Measurements from ENCODE around the gene CDK18.

Gene CDK18

DNA sequence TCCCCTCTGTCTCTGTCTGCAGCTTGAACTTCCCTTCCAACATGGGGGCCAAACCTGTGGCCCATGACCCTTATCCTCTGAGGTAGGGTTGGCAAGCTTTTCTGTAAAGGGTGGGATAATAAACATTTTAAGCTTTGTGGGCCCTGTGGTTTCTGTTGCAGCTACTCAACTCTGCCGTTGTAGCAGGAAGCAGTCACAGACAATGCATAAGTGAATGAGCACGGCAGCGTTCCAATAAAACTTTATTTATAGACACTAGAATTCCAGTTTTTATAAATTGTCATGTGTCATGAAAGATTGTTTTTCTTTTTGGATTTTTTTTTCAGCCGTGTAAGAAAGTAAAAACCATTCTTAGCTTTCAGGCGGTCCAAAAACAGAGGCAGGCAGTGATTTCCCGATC lies 18.2 kb upstream of the CDK18 start (continued):
- TF ChIP-seq ZBTB21 (tag by site-specific recombination; IDR thresholded peaks at IDR 0.05) (no peak), ZNF394 (tag by site-specific recombination; IDR thresholded peaks at IDR 0.05; ENCODE audit: borderline replicate concordance) (no peak), ZNF791 (tag by site-specific recombination; IDR thresholded peaks at IDR 0.05) (no peak), ZNF777 (tag by site-specific recombination; IDR thresholded peaks at IDR 0.05; ENCODE audit: borderline replicate concordance) (no peak), ZNF555 (tag by site-specific recombination; conservative IDR thresholded peaks at IDR 0.05) (no peak), ZNF16 (tag by site-specific recombination; IDR thresholded peaks at IDR 0.05; ENCODE audit: low read depth) (no peak), ZNF121 (tag by site-specific recombination; IDR thresholded peaks at IDR 0.05) (no peak)

- Histone ChIP-seq H3K9me3 (ENCODE audit: control insufficient read depth, insufficient read depth, low read depth, low read length) (no peaks in the 10 kb centered on the region), H3K27ac (ENCODE audit: extremely low read depth, low read depth, low read length) (no peak overlapping the region), H3K4me3 (ENCODE audit: low read depth, low read length) (no peak overlapping the region), H3K36me3 (ENCODE audit: control insufficient read depth in 2 of 2, insufficient read depth in 1 of 2, low read length in 2 of 2) (no peaks in the 10 kb centered on the region), H3K4me1 (ENCODE audit: control insufficient read depth, insufficient read depth, low read length) (peaks cover 6% of the 10 kb centered on the region)
- CTCF ChIA-PET, result interaction anchor here (0.6 to 19.2 kb wide), 35 partner anchors 10 to 215 kb away, joined by 3 to 459 read pairs (median 6); no protein-coding TSS in a partner anchor
- POLR2A ChIA-PET, result interaction anchor here (0.9 to 1.5 kb wide), 3 partner anchors 14 to 36 kb away, joined by 3 to 5 read pairs (median 3); no protein-coding TSS in a partner anchor
- TF ChIP-seq ZNF654 (tag by site-specific recombination; IDR thresholded peaks at IDR 0.05; ENCODE audit: low read depth) (peak; percentile 89), ZNF510 (tag by site-specific recombination; IDR thresholded peaks at IDR 0.05; ENCODE audit: insufficient replicate concordance) (no peak), ZNF266 (tag by site-specific recombination; IDR thresholded peaks at IDR 0.05; ENCODE audit: low read depth) (no peak), GLIS2 (tag by site-specific recombination; IDR thresholded peaks at IDR 0.05) (no peak), TRIM28 (IDR thresholded peaks at IDR 0.05; ENCODE audit: borderline replicate concordance, low read length) (no peak), ZNF473 (tag by site-specific recombination; IDR thresholded peaks at IDR 0.05) (no peak), ZNF202 (tag by site-specific recombination; IDR thresholded peaks at IDR 0.05; ENCODE audit: borderline replicate concordance) (no peak), ZNF626 (tag by site-specific recombination; IDR thresholded peaks at IDR 0.05) (no peak), ZNF501 (tag by site-specific recombination; IDR thresholded peaks at IDR 0.05) (no peak), ZNF398 (tag by site-specific recombination; IDR thresholded peaks at IDR 0.05) (no peak), ZFP41 (tag by site-specific recombination; IDR thresholded peaks at IDR 0.05; ENCODE audit: borderline replicate concordance) (no peak), ZNF48 (tag by site-specific recombination; IDR thresholded peaks at IDR 0.05) (no peak), ZBTB20 (tag by site-specific recombination; IDR thresholded peaks at IDR 0.05) (no peak), ZIC2 (tag by site-specific recombination; IDR thresholded peaks at IDR 0.05) (no peak), ZNF23 (tag by site-specific recombination; IDR thresholded peaks at IDR 0.05; ENCODE audit: borderline replicate concordance) (no peak), BCL11B (tag by site-specific recombination; IDR thresholded peaks at IDR 0.05; ENCODE audit: low read depth) (no peak), ZBTB17 (tag by site-specific recombination; IDR thresholded peaks at IDR 0.05) (peak; percentile 65), MEIS1 (CRISPR knock-in tag; IDR thresholded peaks at IDR 0.05; ENCODE audit: borderline replicate concordance) (no peak), ZBTB7A (tag by site-specific recombination; IDR thresholded peaks at IDR 0.05; ENCODE audit: low read depth) (no peak), OVOL3 (tag by site-specific recombination; IDR thresholded peaks at IDR 0.05) (no peak), PATZ1 (tag by site-specific recombination; IDR thresholded peaks at IDR 0.05) (0 out of 2 replicates have a peak, but pooled peaks have one; percentile 39), ZNF169 (tag by site-specific recombination; IDR thresholded peaks at IDR 0.05) (no peak)
- TF ChIP-seq, protein P1, sequence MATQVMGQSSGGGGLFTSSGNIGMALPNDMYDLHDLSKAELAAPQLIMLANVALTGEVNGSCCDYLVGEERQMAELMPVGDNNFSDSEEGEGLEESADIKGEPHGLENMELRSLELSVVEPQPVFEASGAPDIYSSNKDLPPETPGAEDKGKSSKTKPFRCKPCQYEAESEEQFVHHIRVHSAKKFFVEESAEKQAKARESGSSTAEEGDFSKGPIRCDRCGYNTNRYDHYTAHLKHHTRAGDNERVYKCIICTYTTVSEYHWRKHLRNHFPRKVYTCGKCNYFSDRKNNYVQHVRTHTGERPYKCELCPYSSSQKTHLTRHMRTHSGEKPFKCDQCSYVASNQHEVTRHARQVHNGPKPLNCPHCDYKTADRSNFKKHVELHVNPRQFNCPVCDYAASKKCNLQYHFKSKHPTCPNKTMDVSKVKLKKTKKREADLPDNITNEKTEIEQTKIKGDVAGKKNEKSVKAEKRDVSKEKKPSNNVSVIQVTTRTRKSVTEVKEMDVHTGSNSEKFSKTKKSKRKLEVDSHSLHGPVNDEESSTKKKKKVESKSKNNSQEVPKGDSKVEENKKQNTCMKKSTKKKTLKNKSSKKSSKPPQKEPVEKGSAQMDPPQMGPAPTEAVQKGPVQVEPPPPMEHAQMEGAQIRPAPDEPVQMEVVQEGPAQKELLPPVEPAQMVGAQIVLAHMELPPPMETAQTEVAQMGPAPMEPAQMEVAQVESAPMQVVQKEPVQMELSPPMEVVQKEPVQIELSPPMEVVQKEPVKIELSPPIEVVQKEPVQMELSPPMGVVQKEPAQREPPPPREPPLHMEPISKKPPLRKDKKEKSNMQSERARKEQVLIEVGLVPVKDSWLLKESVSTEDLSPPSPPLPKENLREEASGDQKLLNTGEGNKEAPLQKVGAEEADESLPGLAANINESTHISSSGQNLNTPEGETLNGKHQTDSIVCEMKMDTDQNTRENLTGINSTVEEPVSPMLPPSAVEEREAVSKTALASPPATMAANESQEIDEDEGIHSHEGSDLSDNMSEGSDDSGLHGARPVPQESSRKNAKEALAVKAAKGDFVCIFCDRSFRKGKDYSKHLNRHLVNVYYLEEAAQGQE (tag by site-specific recombination; IDR thresholded peaks at IDR 0.05), result peak; percentile 99
Observed at GRCh38 chr1:205488074-205488723, 16.3 kb upstream of the CDK18 start.

Measured in HEK293 (cell line).